Activated T-cell treated with anti-CD3 and anti-CD28 coated beads, Interleukin-2, amount 50 U/mL, for 48 hours (primary cell): ENCODE results near the gene PAGE2B.
A peak's percentile ranks its signal among the peaks of the same experiment; 100 is the strongest.
"Not testable (repeated sequence)": the region's sequence is repeated elsewhere in the genome, so short reads cannot be mapped to it uniquely, and the experiment has no call there.

ENCODE experiments used
- DNase-seq, 2 experiments: peaks; one replicate each; pipeline ENCODE4 v3.0.0-alpha.2; 2020

Gene PAGE2B

GRCh38 chrX:55074851-55075467 lies at the start of gene PAGE2B:
PAGE2B (plus strand) TSS chrX:55075030; CDS start chrX:55076042, 1,012 bp downstream.
- no peak for DNase-seq

DNA sequence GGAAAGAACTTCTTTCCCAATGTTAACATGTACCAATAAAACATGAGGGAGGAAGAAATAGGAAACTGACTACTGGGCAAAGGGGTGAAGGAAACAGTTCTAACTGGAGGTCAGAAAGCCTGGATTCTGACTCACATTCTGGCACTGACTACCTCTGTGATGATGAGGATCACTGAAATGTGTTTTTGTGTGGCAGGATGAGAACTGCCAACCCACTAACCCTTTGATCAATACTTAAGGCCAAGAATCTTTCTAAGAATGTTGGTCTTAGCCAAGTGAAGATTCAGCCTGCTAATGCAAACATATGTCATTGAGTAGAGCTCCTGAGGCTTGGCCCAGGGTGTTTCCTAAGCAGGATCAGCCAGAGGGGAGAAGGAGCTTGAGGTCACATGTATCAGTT lies 48.7 kb upstream of the PAGE2B start:
- no peak for DNase-seq

DNA sequence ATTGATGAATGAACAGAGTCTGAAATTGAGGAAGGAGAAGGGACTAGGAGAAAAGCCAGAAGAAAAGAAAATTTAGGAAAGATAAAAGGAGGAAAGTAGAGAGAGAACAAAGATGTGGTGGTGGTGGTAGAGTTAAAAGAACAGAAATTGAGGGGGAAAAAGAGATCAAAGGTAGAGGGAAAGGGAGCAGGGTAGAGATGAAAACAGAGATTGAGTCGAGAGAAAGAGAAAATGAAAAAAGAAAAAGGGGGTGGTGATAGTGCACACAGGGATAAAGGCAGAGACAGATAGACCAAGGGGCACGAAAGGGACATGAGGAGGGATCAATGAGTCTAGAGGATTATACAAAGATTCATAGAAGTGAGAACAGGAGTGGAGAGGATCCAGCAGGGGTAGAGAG lies 48.0 kb upstream of the PAGE2B start:
- DNase-seq = no peak

GRCh38 chrX:55028040-55028439 lies 46.8 kb upstream of the PAGE2B start:
- DNase-seq = no peak

DNA sequence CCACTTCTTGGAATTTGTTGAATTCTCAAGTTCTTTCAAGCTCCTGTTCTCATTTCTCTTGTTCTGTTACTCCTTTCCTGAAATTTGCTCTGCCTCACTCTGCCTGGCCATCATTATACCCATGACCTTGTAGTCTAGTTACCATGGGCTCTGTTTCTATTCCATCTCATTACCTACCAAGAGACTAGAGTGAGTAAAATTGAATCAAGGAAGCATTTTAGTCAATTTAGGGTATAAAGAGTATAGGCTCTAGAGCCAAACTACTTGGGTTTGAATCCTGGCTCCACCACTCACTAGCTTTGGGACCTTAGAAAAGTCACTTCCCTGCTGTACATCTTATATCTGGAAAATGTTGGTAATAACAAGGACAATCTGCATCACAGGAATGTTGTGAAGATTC lies 46.2 kb upstream of the PAGE2B start:
- DNase-seq = no peak

DNA sequence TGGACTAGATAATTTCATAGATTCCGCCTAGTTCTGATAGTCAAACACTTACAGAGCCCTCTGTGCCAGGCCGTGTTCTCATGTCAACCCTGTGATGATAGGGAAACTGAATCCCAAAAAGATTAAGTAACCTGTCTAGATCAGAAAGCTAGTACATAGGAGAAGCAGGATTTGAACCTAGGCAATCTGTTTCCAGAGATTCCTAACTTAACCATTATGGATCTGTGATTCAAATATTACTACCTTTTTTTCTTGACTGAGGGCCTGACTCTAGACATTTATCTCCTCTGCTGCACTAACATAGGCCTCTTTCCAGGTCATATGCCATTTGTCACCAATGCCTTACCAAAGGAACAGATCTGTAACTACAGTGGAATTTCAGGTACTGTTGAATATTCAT lies 45.5 kb upstream of the PAGE2B start:
- no peak for DNase-seq

GRCh38 chrX:55030271-55031205 lies 44.3 kb upstream of the PAGE2B start, which contains the start of gene ALAS2:
ALAS2 (minus strand) TSS chrX:55030977; CDS start chrX:55026000, 4,977 bp downstream.
- no peak for DNase-seq

GRCh38 chrX:55033429-55033828 lies 41.4 kb upstream of the PAGE2B start:
- DNase-seq = no peak

- no peak for DNase-seq
Observed at GRCh38 chrX:55039471-55039870, 35.4 kb upstream of the PAGE2B start.

DNA sequence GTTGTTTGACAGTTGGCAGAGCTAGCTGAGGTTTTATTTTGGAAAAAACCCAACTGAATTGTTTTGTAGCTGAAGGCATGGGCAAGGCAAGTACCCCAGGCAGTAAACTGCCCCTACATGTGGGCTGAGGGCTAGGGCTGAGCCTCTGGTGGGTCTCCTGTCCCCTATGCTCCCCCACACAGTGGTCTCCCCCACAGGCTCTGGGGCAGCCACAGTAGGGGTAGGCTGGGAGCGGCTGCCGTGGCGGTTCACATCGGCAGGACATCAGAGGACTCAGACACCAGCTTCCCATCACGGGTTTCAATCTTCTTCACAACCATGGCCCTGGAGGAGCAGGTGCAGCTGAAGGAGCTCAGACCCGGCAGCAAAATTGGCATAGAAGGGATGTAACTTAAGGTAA lies 33.3 kb upstream of the PAGE2B start:
- no peak for DNase-seq

- DNase-seq = not testable (repeated sequence)
Observed at GRCh38 chrX:55050599-55050998, 24.2 kb upstream of the PAGE2B start.

DNA sequence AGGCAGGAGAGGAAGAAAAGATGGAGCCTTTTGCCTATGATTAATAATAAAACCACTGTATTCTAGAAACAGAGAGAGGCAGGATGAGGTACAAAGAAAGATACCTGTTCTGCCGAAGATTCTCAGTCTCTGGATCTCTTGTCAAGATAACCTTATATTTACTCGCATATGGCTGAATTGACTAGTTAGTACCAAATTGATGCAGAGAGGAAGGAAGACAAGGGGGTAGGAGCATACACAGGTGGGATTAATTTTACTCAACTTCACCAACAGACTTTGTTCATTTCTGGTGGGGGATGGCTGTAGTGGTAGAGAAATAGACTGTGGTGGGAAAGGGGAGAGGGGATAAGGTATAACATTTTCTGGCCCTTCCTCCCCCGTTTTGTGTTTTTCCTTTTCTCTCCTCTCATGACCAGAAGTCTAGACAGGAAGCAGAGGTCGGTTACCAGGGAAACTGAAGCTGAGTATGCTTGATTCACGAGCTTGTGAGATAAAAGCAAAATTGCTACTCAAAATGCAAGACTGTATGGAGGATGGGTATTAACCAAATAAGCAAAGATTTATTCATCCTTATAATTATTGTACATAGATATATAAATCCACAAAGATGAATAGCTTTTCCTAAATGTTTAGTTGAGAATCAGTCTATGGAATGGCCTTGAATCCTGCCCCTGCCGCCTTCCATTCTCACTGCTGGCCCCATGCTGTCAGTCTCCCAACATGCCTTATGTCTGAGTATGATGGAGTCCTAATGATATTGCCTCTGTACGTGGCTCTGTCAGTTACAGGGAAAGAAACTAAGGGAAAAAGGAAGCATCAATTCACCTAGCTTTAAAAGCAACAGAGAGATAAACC lies 17.8 kb upstream of the PAGE2B start:
- DNase-seq = no peak

GRCh38 chrX:55057675-55058249 lies 17.1 kb upstream of the PAGE2B start:
- peak; percentile 23 to 26 for DNase-seq

DNA sequence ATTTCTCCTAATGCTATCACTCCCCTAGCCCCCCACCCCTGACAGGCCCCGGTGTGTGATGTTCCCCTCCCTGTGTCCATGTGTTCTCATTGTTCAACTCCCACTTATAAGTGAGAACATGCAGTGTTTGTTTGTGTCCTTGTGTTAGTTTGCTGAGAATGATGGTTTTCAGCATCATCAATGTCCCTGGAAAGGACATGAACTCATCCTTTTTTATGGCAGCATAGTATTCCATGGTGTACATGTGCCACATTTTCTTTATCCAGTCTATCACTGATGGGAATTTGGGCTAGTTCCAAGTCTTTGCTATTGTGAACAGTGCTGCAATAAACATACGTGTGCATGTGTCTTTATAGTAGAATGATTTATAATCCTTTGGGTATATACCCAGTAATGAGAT lies 7.7 kb upstream of the PAGE2B start:
- not testable (repeated sequence) for DNase-seq

GRCh38 chrX:55072286-55072685 lies 2.5 kb upstream of the PAGE2B start:
- no peak for DNase-seq

GRCh38 chrX:55088795-55089489 lies 14.1 kb downstream of the PAGE2B start, which contains the start of gene PAGE2:
PAGE2 (plus strand) TSS chrX:55089018; CDS start chrX:55090021, 1,003 bp downstream.
- no peak for DNase-seq

GRCh38 chrX:55098691-55099090 lies 23.9 kb downstream of the PAGE2B start:
- DNase-seq = no peak

DNA sequence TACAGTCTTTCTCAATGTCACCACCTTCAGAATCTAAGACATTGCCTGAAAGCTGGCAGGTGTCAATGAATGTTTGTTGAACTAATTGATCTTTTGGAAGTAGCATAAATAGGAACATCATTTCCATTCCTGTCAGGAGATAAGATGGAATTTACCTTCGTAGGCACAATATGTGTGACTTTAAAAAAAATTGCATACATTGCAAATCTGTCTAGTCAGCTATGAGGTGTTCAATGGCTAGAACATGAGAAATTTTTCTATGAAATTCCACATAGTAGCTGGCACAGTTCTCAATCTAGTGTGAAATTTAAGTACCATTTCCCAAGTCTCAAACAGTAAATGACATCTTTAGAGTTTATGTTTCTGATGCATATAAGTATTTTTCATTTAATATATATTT lies 24.3 kb downstream of the PAGE2B start:
- no peak for DNase-seq

DNA sequence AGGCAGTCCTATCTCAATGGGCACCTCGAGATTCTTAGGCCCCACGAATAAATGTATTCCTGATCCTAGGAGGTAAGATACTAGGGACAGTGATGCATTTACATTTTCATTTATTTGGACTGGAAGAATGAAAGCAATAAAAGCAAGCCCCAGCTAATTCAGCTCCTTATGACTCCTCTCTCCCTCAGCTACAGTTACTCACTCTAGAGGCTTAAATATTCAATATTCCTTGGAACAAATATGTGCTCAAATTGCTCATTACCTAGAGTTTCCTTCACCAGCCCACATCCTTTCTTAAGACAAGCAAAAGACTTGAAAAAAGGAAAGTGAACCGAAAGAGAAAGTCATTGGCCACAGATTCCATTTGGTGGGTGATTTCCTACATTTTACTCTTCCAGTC lies 27.9 kb downstream of the PAGE2B start:
- no peak for DNase-seq

DNA sequence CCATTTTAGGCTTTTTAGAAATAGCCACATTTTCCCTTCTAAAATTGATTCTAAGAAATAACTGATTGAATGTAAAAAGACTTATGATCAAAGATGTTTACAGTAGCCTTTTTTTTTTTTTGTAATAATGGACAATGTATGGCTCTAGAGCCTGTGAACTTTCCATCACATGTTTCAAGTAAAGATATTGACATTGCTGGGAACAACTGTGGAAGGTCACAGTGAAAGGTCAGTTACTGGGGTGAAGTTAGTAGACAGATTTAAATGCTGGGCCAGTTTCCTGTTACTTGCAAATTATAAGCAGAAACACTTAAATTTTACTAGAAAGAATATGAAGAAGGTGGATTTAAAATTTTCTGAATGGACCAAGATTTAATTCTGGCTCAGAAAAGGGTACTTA lies 32.4 kb downstream of the PAGE2B start:
- DNase-seq = no peak

DNA sequence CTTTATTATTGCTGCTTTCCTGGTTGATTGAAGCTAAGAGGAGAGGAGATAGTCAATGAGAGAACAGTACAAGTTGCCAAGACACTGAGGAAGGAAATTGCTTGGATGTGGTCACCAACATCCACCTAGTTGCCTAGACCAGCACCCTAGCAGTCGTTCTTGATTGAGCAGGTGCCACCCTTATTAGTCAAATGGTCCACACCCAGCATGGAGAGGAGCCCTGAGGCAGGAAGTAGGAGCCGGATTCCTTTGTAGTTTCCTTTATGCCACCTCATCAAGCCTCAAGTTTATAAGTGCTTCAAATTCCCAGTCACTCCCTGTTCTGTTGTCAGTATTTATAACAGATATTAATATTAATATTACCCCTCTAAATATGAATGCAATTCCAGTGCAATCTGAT lies 33.1 kb downstream of the PAGE2B start:
- no peak for DNase-seq

DNA sequence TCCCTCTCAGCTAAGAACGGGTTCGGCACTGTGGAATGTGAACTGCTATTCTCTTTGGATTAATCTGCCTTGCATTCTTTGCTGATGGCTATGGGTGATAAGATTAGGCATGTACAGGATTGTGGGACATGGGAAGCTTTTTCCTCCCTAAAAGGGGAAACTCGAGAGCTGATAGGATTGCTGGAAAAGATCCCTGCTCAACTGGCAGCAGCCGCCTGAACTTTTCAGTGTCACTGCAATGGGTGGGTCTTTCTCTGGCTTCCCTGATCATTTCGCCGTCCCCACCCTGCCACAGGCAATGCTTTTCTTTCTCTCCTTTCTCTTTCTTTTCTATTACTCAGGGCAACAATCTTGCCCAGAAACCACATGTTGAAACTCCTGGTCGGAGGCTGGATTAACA lies 34.5 kb downstream of the PAGE2B start:
- no peak for DNase-seq
